K562 (cell line): ENCODE results near the gene PDLIM5. TPM values are rescaled to one million over a fixed set of nuclear protein-coding genes. Genes with fewer than 3 reads are reported as not detected.

Experiments used
- ATF7 ChIP-seq: fragments of 450-650 bp; IDR thresholded peaks from 2 replicates; pipeline ENCODE4 v1.7.1; 2014; ENCODE audit warnings: mild to moderate bottlenecking, moderate library complexity
- BRF2 ChIP-seq: IDR thresholded peaks from 3 replicates; pipeline ENCODE4 v1.6.1; 2011; ENCODE audit warnings: borderline replicate concordance, mild to moderate bottlenecking; ENCODE audit not compliant: insufficient read length, insufficient read depth
- HES1 ChIP-seq: fragments of 450-650 bp; IDR thresholded peaks from 2 replicates; pipeline ENCODE4 v1.6.1; 2016; ENCODE audit warnings: low read depth, mild to moderate bottlenecking, moderate library complexity
- IRF9 ChIP-seq: fragments of 450-650 bp; IDR thresholded peaks from 2 replicates; pipeline ENCODE4 v1.6.1; 2016; ENCODE audit warnings: missing biosample characterization, missing genetic modification characterization
- MAFK ChIP-seq: IDR thresholded peaks from 2 replicates; pipeline ENCODE4 v1.6.1; 2011; ENCODE audit warnings: low read length, improper control_type of control experiment
- MYC ChIP-seq, 2 experiments: fragments of 250-450 bp in 1 of 2; sonication (Bioruptor Pico) in 1 of 2; IDR thresholded peaks; 2 replicates each; pipeline versions ENCODE4 v1.5.1 to v1.6.1; 2012 to 2021; ENCODE audit warnings: low read depth in 2 of 2, borderline replicate concordance in 1 of 2, improper control_type of control experiment in 1 of 2, low read length in 1 of 2, mild to moderate bottlenecking in 1 of 2, moderate library complexity in 1 of 2
- PRMT5 ChIP-seq: sonication (generic); formaldehyde crosslinking; IDR thresholded peaks from 2 replicates; pipeline ENCODE4 v1.5.0; 2020; ENCODE audit warnings: missing genetic modification reagents
- RBM25 ChIP-seq: fragments of 200-400 bp; formaldehyde crosslinking; IDR thresholded peaks from 2 replicates; pipeline ENCODE4 v1.6.1; 2018; ENCODE audit warnings: low read length, low read depth, moderate library complexity; ENCODE audit not compliant: severe bottlenecking
- RHOXF2B ChIP-seq: fragments of 250-450 bp; sonication (Bioruptor Pico); conservative IDR thresholded peaks from 2 replicates; pipeline ENCODE4 v1.5.1; 2021
- SMAD4 ChIP-seq: fragments of 250-450 bp; sonication (Bioruptor Pico); conservative IDR thresholded peaks from 2 replicates; pipeline ENCODE4 v1.8.0; 2021; ENCODE audit warnings: inconsistent platforms, mild to moderate bottlenecking, moderate library complexity
- STAT5B ChIP-seq: fragments of 250-450 bp; sonication (Bioruptor Pico); IDR thresholded peaks from 2 replicates; pipeline ENCODE4 v1.8.0; 2021; ENCODE audit warnings: mild to moderate bottlenecking, inconsistent platforms
- TAL1 ChIP-seq: fragments of 450-650 bp; IDR thresholded peaks from 2 replicates; pipeline ENCODE4 v1.6.1; 2016; ENCODE audit warnings: mild to moderate bottlenecking
- ZNF347 ChIP-seq: fragments of 450-650 bp; formaldehyde crosslinking; IDR thresholded peaks from 2 replicates; pipeline ENCODE4 v1.4.0; 2020; ENCODE audit warnings: low read depth, mild to moderate bottlenecking, moderate library complexity
- polyA plus RNA-seq, 8 experiments: library from polyadenylated mRNA; depleted of rRNA in 4 of 8; stranded (reverse) in 5 of 8; unstranded in 3 of 8; fragments of >200 nt; fragmentation: Nextera tagmentation in 2 of 8; fragmentation: Illumina TruSeq in 1 of 8; extraction: Ambion mirVana in 2 of 8; extraction: Trizol in 1 of 8; gene quantifications; 2 replicates each; pipeline versions ENCODE4 v1.2.1 to v1.2.3, GENCODE V29; 2011 to 2014; ENCODE audit warnings: inconsistent platforms in 1 of 8, missing spikeins in 1 of 8
- total RNA-seq, 7 experiments: library from RNA; depleted of rRNA in 6 of 7; stranded (reverse); fragments of >200 nt in 6 of 7; fragmentation: Illumina TruSeq in 2 of 7; extraction: Trizol in 2 of 7; gene quantifications; 2 replicates each; pipeline versions ENCODE4 v1.2.1 to v1.2.3, GENCODE V29; 2011 to 2021; ENCODE audit warnings: low replicate concordance in 1 of 7
- TF ChIP-seq, protein P1 (sequence below), 2 experiments: fragments of 200-800 bp in 1 of 2; sonication (Bioruptor generic) in 1 of 2; sonication (generic) in 1 of 2; formaldehyde crosslinking in 1 of 2; IDR thresholded peaks in 1 of 2; conservative IDR thresholded peaks in 1 of 2; 2 replicates each; pipeline versions ENCODE4 v1.5.0 to v1.6.1; 2016 to 2020; ENCODE audit warnings: missing compliant biosample characterization in 1 of 2, missing genetic modification characterization in 1 of 2, missing genetic modification reagents in 1 of 2
- TF ChIP-seq, protein P2 (sequence below): sonication (generic); formaldehyde crosslinking; IDR thresholded peaks from 2 replicates; pipeline ENCODE4 v1.8.1; 2023; ENCODE audit warnings: mild to moderate bottlenecking, missing genetic modification reagents
- TF ChIP-seq, protein P3 (sequence below): sonication (generic); formaldehyde crosslinking; IDR thresholded peaks from 2 replicates; pipeline ENCODE4 v1.8.0; 2022; ENCODE audit warnings: missing genetic modification reagents, mild to moderate bottlenecking, borderline replicate concordance

The PDLIM5 gene
- total and polyA plus RNA-seq, 9 of the 15 experiments (the other 6 are each of a cell fraction or from before 2014, with no cell fraction given) = 36.9 to 127 (median 62.5) TPM

DNA sequence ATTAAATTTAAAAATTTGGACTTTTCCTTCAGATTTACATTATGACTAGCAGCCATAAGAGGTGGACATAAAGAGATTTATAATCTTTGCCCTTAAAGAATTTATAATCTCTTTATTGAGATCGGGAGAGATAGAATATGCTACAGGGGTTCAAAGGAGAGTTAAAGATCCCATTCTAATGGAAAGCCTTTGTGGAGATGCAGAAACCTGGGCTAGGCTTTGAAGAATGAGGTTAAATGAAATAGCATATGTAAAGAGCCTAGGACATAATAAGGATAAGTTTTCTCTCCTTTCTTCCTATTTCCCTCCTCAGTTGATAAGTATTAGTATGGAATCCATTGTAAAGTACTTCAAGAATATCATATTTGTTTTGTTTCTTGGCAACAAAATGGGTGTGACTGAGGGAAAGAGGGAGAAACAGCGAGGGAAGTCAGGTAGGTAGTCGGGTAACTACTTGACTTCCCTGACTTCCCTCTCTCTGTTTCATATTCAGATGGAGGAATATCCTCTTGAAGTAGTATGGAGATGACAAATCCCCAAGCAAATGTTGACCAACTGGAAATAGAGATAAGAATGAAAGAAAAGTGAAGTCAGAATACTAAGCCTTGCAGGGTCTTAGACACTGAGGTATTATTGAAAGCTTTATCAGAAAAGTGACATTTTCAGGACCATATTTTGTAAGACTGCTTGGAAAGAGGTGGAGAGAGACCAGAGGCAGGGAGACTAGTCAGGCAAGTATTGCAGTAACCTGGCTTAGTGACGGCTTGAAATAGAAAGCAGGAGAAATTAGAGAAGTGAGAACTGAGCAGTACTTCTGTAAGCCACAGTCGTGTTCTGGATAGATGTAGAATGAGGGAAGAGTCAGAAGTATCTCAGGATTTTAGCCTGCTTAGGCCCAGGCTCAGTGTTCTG, 82.9 kb downstream of the PDLIM5 start (continued):
- TF ChIP-seq STAT5B (CRISPR knock-in tag) = no peak
- peak; percentile 80 for TF ChIP-seq TAL1
- TF ChIP-seq, protein P1, sequence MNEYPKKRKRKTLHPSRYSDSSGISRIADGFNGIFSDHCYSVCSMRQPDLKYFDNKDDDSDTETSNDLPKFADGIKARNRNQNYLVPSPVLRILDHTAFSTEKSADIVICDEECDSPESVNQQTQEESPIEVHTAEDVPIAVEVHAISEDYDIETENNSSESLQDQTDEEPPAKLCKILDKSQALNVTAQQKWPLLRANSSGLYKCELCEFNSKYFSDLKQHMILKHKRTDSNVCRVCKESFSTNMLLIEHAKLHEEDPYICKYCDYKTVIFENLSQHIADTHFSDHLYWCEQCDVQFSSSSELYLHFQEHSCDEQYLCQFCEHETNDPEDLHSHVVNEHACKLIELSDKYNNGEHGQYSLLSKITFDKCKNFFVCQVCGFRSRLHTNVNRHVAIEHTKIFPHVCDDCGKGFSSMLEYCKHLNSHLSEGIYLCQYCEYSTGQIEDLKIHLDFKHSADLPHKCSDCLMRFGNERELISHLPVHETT (CRISPR knock-in tag; conservative IDR thresholded peaks at IDR 0.05 in 1 of 2, IDR thresholded peaks at IDR 0.05 in 1 of 2) = no peak
- TF ChIP-seq ATF7 = peak; percentile 53; the same call in 1 of the 2 replicates
- no peak for TF ChIP-seq BRF2
- TF ChIP-seq RHOXF2B = no peak
- TF ChIP-seq, protein P2, sequence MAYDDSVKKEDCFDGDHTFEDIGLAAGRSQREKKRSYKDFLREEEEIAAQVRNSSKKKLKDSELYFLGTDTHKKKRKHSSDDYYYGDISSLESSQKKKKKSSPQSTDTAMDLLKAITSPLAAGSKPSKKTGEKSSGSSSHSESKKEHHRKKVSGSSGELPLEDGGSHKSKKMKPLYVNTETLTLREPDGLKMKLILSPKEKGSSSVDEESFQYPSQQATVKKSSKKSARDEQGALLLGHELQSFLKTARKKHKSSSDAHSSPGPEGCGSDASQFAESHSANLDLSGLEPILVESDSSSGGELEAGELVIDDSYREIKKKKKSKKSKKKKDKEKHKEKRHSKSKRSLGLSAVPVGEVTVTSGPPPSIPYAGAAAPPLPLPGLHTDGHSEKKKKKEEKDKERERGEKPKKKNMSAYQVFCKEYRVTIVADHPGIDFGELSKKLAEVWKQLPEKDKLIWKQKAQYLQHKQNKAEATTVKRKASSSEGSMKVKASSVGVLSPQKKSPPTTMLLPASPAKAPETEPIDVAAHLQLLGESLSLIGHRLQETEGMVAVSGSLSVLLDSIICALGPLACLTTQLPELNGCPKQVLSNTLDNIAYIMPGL = no peak
- no peak for TF ChIP-seq MAFK
- no peak for TF ChIP-seq ZNF347 (CRISPR knock-in tag)
- 0 out of 2 replicates have a peak, but pooled peaks have one; percentile 29 for TF ChIP-seq SMAD4
- no peak for TF ChIP-seq HES1
- TF ChIP-seq MYC (IDR thresholded peaks at IDR 0.05; ENCODE audit: low read depth, low read length) = no peak
- no peak for TF ChIP-seq MYC (CRISPR knock-in tag; IDR thresholded peaks at IDR 0.05; ENCODE audit: borderline replicate concordance, low read depth)
- TF ChIP-seq, protein P3, sequence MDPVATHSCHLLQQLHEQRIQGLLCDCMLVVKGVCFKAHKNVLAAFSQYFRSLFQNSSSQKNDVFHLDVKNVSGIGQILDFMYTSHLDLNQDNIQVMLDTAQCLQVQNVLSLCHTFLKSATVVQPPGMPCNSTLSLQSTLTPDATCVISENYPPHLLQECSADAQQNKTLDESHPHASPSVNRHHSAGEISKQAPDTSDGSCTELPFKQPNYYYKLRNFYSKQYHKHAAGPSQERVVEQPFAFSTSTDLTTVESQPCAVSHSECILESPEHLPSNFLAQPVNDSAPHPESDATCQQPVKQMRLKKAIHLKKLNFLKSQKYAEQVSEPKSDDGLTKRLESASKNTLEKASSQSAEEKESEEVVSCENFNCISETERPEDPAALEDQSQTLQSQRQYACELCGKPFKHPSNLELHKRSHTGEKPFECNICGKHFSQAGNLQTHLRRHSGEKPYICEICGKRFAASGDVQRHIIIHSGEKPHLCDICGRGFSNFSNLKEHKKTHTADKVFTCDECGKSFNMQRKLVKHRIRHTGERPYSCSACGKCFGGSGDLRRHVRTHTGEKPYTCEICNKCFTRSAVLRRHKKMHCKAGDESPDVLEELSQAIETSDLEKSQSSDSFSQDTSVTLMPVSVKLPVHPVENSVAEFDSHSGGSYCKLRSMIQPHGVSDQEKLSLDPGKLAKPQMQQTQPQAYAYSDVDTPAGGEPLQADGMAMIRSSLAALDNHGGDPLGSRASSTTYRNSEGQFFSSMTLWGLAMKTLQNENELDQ (CRISPR knock-in tag) = no peak
- TF ChIP-seq IRF9 (tag) = no peak
- TF ChIP-seq RBM25 = no peak
- TF ChIP-seq PRMT5 (CRISPR knock-in tag) = no peak
